Endothelial cell of umbilical vein (primary cell): Measurements from ENCODE around the gene LIMCH1. TPM values are rescaled to one million over a fixed set of nuclear protein-coding genes. Genes with fewer than 3 reads are reported as not detected.

Experiments
- BruUV-seq: library from RNA; stranded (reverse); fragments of 400-500 nt; replicated peaks from 2 replicates; lab custom pipeline; 2021; lab: Mats Ljungman, UMichigan
- CTCF ChIA-PET: fragments of 300-600, 350-600 bp; sonication (Branson Sonifier 250); formaldehyde crosslinking; loops from one replicate; lab custom pipeline; 2021; ENCODE audit warnings: antibody characterized with exemption, inconsistent platforms; lab: Charles Lee
- POLR2A ChIA-PET: fragments of 300-600, 350-600 bp; sonication (Branson Sonifier 250); formaldehyde crosslinking; loops from one replicate; lab custom pipeline; 2021; ENCODE audit warnings: antibody characterized with exemption, inconsistent platforms; lab: Charles Lee
- DNase-seq: peaks from one replicate; pipeline ENCODE4 v3.0.0-alpha.2; 2011; ENCODE audit warnings: low read depth, low spot score
- FAIRE-seq: peaks from 2 replicates; lab custom pipeline; 2011; peaks lifted over from hg19 to GRCh38; lab: Jason Lieb, UNC
- H2AFZ ChIP-seq: 2 replicates; pipeline ENCODE4 v1.6.0; 2012; ENCODE audit warnings: low read depth, low read length, control low read depth, inconsistent platforms
- H3K27ac ChIP-seq: 2 replicates; pipeline ENCODE4 v1.5.1; 2011; ENCODE audit warnings: low read depth, mild to moderate bottlenecking, control low read depth, low read length, moderate library complexity; ENCODE audit not compliant: insufficient read depth
- H3K27me3 ChIP-seq, 2 experiments: 2 replicates each; pipeline versions ENCODE4 v1.6.0 to v1.6.1; 2011; ENCODE audit warnings: low read length in 2 of 2, mixed read lengths in 1 of 2; ENCODE audit not compliant: control insufficient read depth in 2 of 2, insufficient read depth in 2 of 2
- H3K36me3 ChIP-seq, 2 experiments: 2 replicates in 1 of 2; 3 replicates in 1 of 2; pipeline ENCODE4 v1.5.1; 2011; ENCODE audit warnings: low read length in 2 of 2, mild to moderate bottlenecking in 1 of 2, moderate library complexity in 1 of 2; ENCODE audit not compliant: control insufficient read depth in 2 of 2, insufficient read depth in 2 of 2; ENCODE audit errors: extremely low read depth in 1 of 2
- H3K4me1 ChIP-seq: 3 replicates; pipeline ENCODE4 v1.5.1; 2011; ENCODE audit warnings: mild to moderate bottlenecking, low read length; ENCODE audit not compliant: control insufficient read depth, insufficient read depth; ENCODE audit errors: extremely low read depth
- H3K4me2 ChIP-seq: 2 replicates; pipeline ENCODE4 v1.6.1; 2011; ENCODE audit warnings: low read length, control low read depth, mixed read lengths; ENCODE audit not compliant: insufficient read depth
- H3K4me3 ChIP-seq, 3 experiments: fragments of 200-600 bp in 1 of 3; sonication (generic), shearing (Covaris generic) in 1 of 3; replicated peaks in 1 of 3; 2 replicates each; pipeline ENCODE4 v1.5.1; 2011 to 2016; ENCODE audit warnings: control low read depth in 3 of 3, low read length in 3 of 3, mild to moderate bottlenecking in 2 of 3, inconsistent platforms in 1 of 3, low read depth in 1 of 3, moderate library complexity in 1 of 3; ENCODE audit not compliant: insufficient read depth in 1 of 3
- H3K79me2 ChIP-seq: 2 replicates; pipeline ENCODE4 v1.6.0; 2012; ENCODE audit warnings: low read length, inconsistent platforms; ENCODE audit not compliant: control insufficient read depth, insufficient read depth
- H3K9ac ChIP-seq: replicated peaks from 2 replicates; pipeline ENCODE3; 2011; ENCODE audit warnings: low read length, control low read depth; ENCODE audit not compliant: insufficient read depth; ENCODE audit errors: extremely low read depth
- H3K9me1 ChIP-seq: replicated peaks from 3 replicates; pipeline ENCODE4 v1.6.0; 2011; ENCODE audit warnings: mild to moderate bottlenecking, low read length; ENCODE audit not compliant: control insufficient read depth, insufficient read depth; ENCODE audit errors: extremely low read depth
- H3K9me3 ChIP-seq: replicated peaks from 2 replicates; pipeline ENCODE4 v1.5.1; 2012; ENCODE audit warnings: low read length, inconsistent platforms; ENCODE audit not compliant: control insufficient read depth, insufficient read depth
- H4K20me1 ChIP-seq: replicated peaks from 2 replicates; pipeline ENCODE3; 2011; ENCODE audit warnings: mild to moderate bottlenecking, low read length; ENCODE audit not compliant: control insufficient read depth, insufficient read depth; ENCODE audit errors: extremely low read depth
- EZH2 ChIP-seq: IDR thresholded peaks from 2 replicates; pipeline ENCODE4 v1.6.1; 2012; ENCODE audit warnings: borderline replicate concordance, low read depth, mild to moderate bottlenecking, moderate library complexity, low read length, inconsistent platforms; ENCODE audit not compliant: severe bottlenecking
- GATA2 ChIP-seq: IDR thresholded peaks from 2 replicates; pipeline ENCODE4 v1.7.0; 2011; ENCODE audit warnings: low read depth, mild to moderate bottlenecking, moderate library complexity, mixed read lengths, low read length; ENCODE audit not compliant: insufficient read length, insufficient read depth
- JUN ChIP-seq: IDR thresholded peaks from 2 replicates; pipeline ENCODE4 v1.6.1; 2011; ENCODE audit warnings: borderline replicate concordance, low read depth; ENCODE audit not compliant: insufficient read length, insufficient read depth
- POLR2A ChIP-seq: IDR thresholded peaks from 2 replicates; pipeline ENCODE4 v1.6.1; 2012; ENCODE audit warnings: low read depth, mild to moderate bottlenecking, control low read depth, low read length
- POLR2AphosphoS5 ChIP-seq: IDR thresholded peaks from 2 replicates; pipeline ENCODE4 v1.6.1; 2012; ENCODE audit warnings: low read depth, mild to moderate bottlenecking, control low read depth, low read length, moderate library complexity; ENCODE audit not compliant: insufficient read depth
- dilution Hi-C: fragments of 300-500 bp; cut with MboI; formaldehyde crosslinking; loops from one replicate; pipeline ENCODE4 v1.15.0; 2019; ENCODE audit warnings: low sequenced_read_pairs; ENCODE audit not compliant: extremely low pct_ligation_motif_present
- intact Hi-C: fragments of 100-400 bp; cut with micrococcal nuclease; formaldehyde crosslinking; loops from one replicate; pipeline ENCODE4 v1.10.0; 2022
- polyA plus RNA-seq, 4 experiments: library from polyadenylated mRNA; depleted of rRNA in 3 of 4; stranded (reverse) in 3 of 4; unstranded in 1 of 4; fragments of >200 nt; gene quantifications; 2 replicates each; pipeline versions ENCODE4 v1.2.1 to v1.2.3, GENCODE V29; 2011 to 2012; ENCODE audit warnings: missing spikeins in 1 of 4
- total RNA-seq: library from RNA; stranded (reverse); gene quantifications from 2 replicates; pipeline ENCODE4 v1.2.3, GENCODE V29; 2021
- TF ChIP-seq, protein P1 (sequence below): IDR thresholded peaks from 2 replicates; pipeline ENCODE4 v1.6.1; 2011; ENCODE audit not compliant: insufficient read depth, insufficient read length
- TF ChIP-seq, protein P2 (sequence below), 2 donors: IDR thresholded peaks; 1 replicate in 1 of 2; 2 replicates in 1 of 2; pipeline ENCODE4 v1.5.1; 2011; ENCODE audit warnings: low read length in 2 of 2, mild to moderate bottlenecking in 2 of 2, moderate library complexity in 2 of 2, control low read depth in 1 of 2, inconsistent platforms in 1 of 2, low read depth in 1 of 2; ENCODE audit not compliant: insufficient read depth in 1 of 2; ENCODE audit errors: extremely low read depth in 1 of 2

LIMCH1 gene
- total and polyA plus RNA-seq, 2 donors (not counting 3 experiments of a cell fraction or from before 2014, with no cell fraction given), result 14.3 to 32.8 TPM

DNA sequence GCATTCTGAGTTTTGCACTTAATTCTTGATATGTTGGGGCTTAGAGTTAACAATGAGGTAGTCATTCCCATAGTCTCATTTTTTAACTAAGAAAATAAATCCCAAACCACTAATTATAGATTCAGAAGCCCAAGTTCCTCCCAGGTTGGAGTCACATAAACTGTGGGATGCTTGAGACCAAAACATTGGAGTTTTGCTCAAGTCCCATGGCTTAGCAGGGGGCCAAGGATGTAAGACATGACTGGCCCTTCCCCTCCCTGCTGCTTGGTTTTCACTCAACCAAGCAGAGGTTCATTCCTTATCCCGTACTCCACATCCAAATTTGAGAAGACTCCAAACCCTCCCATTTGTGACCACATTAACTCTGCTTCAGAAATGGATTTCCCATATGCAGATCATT, 101.3 kb downstream of the LIMCH1 start:
- Histone ChIP-seq H3K4me3 (no peak overlapping the region), H3K4me1 (no peaks in the 10 kb centered on the region), H3K27me3 (peaks cover 4 to 20% of the 10 kb centered on the region in 2 experiments), H4K20me1 (no peaks in the 10 kb centered on the region), H3K9me3 (no peaks in the 10 kb centered on the region), H3K79me2 (no peaks in the 10 kb centered on the region), H3K9ac (no peak overlapping the region), H3K4me2 (no peak overlapping the region), H3K36me3 (no peaks in the 10 kb centered on the region), H3K27ac (no peak overlapping the region), H2AFZ (no peak overlapping the region), H3K9me1 (no peaks in the 10 kb centered on the region)
- TF ChIP-seq POLR2AphosphoS5, result no peak
- TF ChIP-seq GATA2, result no peak
- TF ChIP-seq EZH2, result no peak
- TF ChIP-seq, protein P1, sequence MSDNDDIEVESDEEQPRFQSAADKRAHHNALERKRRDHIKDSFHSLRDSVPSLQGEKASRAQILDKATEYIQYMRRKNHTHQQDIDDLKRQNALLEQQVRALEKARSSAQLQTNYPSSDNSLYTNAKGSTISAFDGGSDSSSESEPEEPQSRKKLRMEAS, result no peak
- no peak for TF ChIP-seq POLR2A
- TF ChIP-seq, protein P2, sequence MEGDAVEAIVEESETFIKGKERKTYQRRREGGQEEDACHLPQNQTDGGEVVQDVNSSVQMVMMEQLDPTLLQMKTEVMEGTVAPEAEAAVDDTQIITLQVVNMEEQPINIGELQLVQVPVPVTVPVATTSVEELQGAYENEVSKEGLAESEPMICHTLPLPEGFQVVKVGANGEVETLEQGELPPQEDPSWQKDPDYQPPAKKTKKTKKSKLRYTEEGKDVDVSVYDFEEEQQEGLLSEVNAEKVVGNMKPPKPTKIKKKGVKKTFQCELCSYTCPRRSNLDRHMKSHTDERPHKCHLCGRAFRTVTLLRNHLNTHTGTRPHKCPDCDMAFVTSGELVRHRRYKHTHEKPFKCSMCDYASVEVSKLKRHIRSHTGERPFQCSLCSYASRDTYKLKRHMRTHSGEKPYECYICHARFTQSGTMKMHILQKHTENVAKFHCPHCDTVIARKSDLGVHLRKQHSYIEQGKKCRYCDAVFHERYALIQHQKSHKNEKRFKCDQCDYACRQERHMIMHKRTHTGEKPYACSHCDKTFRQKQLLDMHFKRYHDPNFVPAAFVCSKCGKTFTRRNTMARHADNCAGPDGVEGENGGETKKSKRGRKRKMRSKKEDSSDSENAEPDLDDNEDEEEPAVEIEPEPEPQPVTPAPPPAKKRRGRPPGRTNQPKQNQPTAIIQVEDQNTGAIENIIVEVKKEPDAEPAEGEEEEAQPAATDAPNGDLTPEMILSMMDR (IDR thresholded peaks at IDR 0.05; ENCODE audit: extremely low read depth in 1 of 2, insufficient read depth in 1 of 2, low read depth in 1 of 2, low read length in 2 of 2), result no peak
- no peak for TF ChIP-seq JUN
- intact Hi-C loops, result no loop called here
- no TSS peak for BruUV-seq
- DNase-seq (no peak), FAIRE-seq (no peak)
- CTCF ChIA-PET, result no interaction called here
- dilution Hi-C loops, result no loop called here
- POLR2A ChIA-PET, result no interaction called here
